Measurements from ENCODE around the gene ABCB6.

ABCB6 gene

GRCh38 chr2:219184121-219184520 is 34.6 kb downstream of the ABCB6 start:
- DNase-seq (ENCODE audit: low read depth), result no peak

DNA sequence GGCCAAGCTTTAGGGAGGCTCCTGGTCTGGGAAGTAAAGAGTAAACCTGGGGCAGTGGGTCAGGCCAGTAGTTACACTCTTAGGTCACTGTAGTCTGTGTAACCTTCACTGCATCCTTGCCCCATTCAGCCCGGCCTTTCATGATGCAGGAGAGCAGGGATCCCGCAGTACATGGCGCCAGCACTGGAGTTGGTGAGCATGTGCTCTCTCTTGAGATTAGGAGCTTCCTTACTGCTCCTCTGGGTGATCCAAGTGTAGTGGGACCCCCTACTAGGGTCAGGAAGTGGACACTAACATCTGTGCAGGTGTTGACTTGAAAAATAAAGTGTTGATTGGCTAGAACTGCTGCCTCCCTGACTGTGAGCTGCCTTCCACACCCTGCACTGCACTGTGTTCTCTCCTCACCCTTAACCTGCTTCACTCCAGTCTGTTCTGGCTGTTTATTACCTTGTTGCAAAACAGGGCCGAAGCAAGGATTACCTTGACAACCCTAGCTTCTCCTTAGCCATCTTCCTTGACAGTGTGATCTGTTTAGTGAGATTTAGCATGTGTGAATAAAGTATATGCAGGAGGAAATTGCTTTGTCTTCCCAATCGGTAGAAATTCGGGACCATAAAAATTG is 35.5 kb downstream of the ABCB6 start:
- no peak for DNase-seq (ENCODE audit: low read depth)

- no peak for DNase-seq (ENCODE audit: low read depth)
These were observed 36.2 kb downstream of the ABCB6 start for GRCh38 chr2:219182331-219183150.

DNA sequence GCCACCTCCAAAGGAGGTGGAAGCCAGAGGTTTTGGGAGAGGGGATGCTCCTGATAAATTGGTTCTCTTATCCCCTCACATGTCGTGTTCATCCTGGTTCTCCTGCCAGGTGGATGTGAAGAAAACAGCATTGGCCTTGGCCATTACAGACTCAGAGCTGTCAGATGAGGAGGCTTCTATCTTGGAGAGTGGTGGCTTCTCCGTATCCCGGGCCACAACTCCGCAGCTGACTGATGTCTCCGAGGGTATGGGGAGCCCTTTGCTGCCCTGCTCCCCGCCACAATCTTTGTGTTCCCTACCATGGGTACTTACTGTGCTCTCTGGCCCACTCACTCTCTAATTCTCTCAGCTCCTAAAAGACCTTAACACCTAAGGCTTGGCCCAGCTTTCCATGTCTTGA is 37.2 kb downstream of the ABCB6 start:
- no peak for DNase-seq (ENCODE audit: low read depth)

DNA sequence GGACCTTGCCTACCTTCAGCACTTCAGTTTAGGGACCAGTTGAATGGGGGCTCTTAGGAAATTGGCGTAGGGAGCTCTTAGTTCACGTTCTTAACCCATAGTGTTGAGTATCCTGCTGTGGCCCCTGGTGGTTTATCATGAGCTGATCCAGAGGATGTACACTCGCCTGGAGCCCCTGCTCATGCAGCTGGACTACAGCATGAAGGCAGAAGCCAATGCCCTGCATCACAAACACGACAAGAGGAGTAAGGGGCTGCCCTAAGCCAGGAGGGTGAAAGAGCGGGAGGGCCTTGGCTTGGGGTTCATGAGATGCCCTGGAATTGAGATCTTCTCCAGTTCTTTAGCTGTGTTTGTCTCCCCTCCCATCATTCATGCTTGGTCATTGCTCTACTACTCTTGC is 37.8 kb downstream of the ABCB6 start:
- DNase-seq (ENCODE audit: low read depth), result no peak

DNA sequence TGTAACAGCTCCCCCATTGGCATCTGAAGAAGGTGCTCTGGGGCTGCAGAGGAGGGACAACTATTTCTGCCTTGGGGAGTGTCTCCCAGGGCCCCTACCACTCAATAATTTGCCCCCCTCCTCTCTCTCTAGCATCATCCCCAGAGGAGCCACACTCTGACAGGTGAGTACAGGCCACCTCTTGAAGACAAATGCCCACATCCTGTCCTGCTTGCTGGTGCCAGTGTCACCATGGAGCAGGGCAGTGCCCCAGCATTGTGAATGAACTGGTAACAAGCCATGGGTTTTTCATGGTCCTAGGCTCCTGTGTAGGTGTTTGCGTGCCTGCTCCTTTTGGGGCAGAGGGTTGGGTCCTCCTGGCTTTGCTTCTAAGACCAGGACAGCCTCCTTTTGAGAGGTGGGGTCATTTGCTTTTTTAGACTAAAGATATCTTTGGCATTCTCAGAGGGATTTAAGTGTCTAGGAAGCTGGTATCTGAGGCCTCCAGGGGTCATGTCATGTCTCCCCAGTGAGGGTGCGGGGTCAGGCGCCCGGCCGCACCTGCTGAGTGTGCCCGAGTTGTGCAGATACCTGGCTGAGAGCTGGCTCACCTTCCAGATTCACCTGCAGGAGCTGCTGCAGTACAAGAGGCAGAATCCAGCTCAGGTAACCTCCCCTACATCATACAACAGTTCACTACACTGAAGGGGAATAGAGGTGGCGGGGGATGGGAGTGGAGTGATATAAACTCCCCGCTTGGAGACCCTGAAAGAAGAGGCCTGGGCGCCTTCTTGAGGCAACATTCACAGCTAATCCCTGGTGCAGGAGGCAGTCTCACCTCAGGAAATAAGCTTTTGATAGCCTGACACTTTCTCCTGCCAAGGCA is 38.9 kb downstream of the ABCB6 start:
- no peak for DNase-seq (ENCODE audit: low read depth)

GRCh38 chr2:219178377-219179175 is 40.2 kb downstream of the ABCB6 start:
- DNase-seq (ENCODE audit: low read depth), result peak; percentile 27

DNA sequence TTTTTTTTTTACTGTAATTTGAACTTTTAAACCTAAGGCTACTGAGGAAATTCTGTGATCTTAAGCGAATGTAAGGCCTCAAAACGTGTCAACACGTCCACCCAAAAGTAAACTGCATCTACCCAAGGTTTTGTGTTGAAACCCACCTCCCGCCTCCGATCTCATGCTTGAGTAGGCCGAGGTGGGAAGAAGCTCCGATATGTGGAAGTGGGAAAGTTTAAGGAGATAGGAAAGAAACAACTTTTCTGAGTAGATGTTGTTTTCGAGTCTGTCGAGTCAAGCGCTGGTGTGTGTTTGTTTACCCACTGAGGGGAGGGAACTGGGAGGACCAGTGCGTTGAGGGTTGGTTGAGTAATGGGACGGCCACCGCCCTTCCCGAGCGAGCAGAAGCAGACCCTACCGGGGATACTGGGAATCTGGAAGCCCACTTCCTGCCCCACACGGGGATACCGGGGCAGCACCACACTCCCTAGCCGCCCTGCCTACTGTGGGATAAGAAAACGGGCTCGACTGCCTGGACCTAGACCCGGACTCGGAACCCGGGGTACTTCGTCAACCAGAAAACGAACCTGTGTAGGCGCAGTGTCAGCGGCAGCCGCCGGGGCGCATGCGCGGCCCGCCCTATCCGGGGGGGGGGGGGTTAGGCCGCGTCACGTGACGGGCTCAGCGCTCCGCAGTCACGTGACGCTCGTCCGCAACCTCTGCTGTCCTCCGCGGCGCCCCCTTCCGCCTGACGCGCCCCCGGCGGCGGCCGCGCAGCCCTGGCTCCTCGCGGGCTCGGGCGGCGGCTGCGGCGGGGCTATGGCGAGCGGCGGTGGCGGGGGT is 41.0 kb downstream of the ABCB6 start, which contains the start of gene RETREG2:
TSS of gene RETREG2 (plus strand) at position 724 of the 825 bp plus-strand sequence. CDS start at position 802, 78 bp downstream.
- peak; percentile 70 for DNase-seq (ENCODE audit: low read depth)

GRCh38 chr2:219176818-219177551 is 41.8 kb downstream of the ABCB6 start, which contains the start of gene CNPPD1:
Gene CNPPD1 (minus strand): TSS chr2:219176925. CDS start chr2:219176828, 97 bp downstream.
- peak; percentile 80 for DNase-seq (ENCODE audit: low read depth)

DNA sequence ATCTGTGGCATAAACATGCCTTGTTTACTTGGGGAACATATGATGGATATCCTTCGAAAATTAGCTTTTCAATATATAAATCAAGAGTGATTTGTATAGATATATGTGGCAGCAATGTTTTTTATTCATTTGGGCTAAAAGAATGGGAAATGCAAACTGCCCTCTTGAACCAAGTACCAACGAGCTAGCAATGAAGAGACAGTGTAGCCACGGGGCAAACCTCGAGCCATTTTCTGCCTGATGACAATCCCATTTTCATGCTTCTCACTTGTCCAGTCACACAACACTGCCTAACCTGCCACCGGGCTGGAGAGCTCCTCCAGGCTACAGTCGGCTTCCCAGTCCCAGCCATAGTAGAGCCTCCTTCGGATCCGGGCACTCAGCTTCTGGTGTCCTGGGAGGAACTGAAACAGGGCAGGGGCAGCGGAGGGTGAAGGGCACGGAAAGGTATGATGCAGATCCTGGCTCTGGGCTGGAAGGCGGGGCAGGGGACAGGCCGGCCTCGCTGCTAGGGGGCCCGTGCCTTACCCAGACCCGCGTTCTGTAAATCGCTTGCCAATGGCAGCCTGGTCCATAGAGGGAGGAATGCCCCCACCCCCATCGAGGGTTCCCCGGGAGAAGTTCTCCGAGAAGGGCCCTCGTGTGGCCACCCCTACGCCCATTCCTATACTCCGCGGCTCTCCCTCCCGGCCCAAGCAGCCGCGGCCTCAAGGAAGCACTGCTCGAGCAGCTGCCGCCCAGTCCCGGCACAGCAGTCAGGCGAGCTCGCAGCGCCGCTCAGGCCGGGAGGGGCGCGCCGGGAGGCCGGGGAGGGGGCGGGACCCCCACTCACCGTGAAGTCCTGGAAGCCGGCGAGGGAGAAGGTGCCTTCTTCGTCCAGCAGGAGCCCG is 42.6 kb downstream of the ABCB6 start:
- DNase-seq (ENCODE audit: low read depth), result peak; percentile 12

GRCh38 chr2:219175486-219175885 is 43.3 kb downstream of the ABCB6 start:
- no peak for DNase-seq (ENCODE audit: low read depth)

- no peak for DNase-seq (ENCODE audit: low read depth)
These were observed 44.0 kb downstream of the ABCB6 start for GRCh38 chr2:219174801-219175200.

GRCh38 chr2:219174146-219174545 is 44.6 kb downstream of the ABCB6 start:
- DNase-seq (ENCODE audit: low read depth), result no peak

- no peak for DNase-seq (ENCODE audit: low read depth)
These were observed 45.6 kb downstream of the ABCB6 start for GRCh38 chr2:219173176-219173575.

- DNase-seq (ENCODE audit: low read depth), result no peak
These were observed 46.3 kb downstream of the ABCB6 start for GRCh38 chr2:219172231-219173154.

GRCh38 chr2:219171231-219171651 is 47.5 kb downstream of the ABCB6 start:
- no peak for DNase-seq (ENCODE audit: low read depth)

GRCh38 chr2:219169930-219170654 is 48.7 kb downstream of the ABCB6 start, which contains the start of gene SLC23A3:
Gene SLC23A3 (minus strand): TSS chr2:219170029. CDS start chr2:219169984, 45 bp downstream.
- DNase-seq (ENCODE audit: low read depth), result no peak
